ENCODE measurements around the gene IL22.

The IL22 gene

DNA sequence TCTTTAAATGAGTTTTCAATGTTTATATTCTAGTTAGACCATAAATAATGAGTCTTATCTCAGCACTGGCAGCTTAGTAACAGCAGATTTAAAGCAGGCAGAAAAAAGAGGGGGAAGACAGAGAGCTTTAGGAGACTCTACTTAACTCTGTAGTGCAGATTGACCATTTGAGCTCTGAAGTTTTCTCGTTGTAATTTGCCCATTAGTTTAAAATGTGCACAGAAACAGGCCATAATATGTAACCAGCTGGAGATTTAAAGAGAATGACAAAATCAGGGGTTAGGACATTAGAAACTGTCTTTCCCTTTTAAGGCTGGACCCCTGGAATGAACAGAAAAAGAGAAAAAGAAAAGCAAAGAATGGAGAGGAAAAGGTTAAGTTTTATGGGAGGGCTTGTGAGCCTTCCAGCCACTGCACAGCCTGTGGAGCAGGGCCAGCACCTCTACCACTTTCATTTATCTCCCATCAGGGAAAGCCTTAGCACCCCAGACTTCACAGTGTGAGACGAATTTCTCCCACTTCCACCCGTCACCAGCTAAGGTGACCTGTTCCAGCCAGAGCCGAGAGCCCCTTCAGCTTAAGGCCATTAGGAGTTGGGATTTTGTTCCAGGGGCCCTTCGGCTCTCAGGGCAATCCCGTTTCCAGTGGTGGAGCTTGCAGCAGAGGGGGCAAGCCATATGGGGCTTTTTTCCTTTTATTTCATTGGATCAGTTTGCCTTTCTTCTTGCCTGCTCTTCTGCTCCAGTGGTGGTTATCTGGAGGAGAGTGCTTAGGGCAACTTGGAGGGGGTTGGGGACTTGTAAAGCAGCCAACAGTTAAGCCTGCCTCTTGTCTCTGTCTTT is 8.0 kb downstream of the IL22 start:
- 54 to 55% methylated on average over 4 to 5 of the region's 6 CpGs for WGBS, 2 experiments (ENCODE audit: insufficient coverage in 2 of 2)
- Histone ChIP-seq H3K27ac (ENCODE audit: low read depth, low read length, severe bottlenecking) (peak overlapping the region; percentile 71), H3K4me3 (ENCODE audit: extremely low read depth, insufficient read depth, low read length, poor library complexity, severe bottlenecking) (no peak overlapping the region), H3K36me3 (ENCODE audit: control insufficient read depth, insufficient read depth, low read length) (no peaks in the 10 kb centered on the region), H3K9me3 (ENCODE audit: control insufficient read depth, low read length) (peaks cover 12% of the 10 kb centered on the region), H3K4me1 (ENCODE audit: control insufficient read depth, insufficient read depth, low read length, poor library complexity, severe bottlenecking) (peaks cover 4% of the 10 kb centered on the region)

DNA sequence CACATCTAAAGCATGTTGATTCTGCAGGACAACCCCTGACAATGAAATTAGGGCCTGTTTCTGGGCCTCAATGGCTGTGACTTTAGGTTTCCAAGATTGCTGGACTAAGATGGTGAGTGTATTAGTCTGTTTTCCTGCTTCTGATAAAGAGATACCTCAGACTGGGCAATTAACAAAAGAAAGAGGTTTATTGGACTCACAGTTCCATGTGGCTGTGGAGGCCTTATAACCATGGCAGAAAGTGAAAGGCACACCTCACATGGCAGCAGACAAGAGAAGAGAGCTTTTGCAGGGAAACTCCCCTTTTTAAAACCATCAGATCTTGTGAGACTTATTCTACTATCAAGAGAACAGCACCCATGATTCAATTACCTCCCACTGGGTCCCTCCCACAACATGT is 10.6 kb downstream of the IL22 start:
- Histone ChIP-seq H3K9me3 (ENCODE audit: control insufficient read depth, low read length) (peaks cover 12% of the 10 kb centered on the region), H3K4me1 (ENCODE audit: control insufficient read depth, insufficient read depth, low read length, poor library complexity, severe bottlenecking) (peaks cover 11% of the 10 kb centered on the region), H3K4me3 (ENCODE audit: extremely low read depth, insufficient read depth, low read length, poor library complexity, severe bottlenecking) (no peak overlapping the region), H3K27ac (ENCODE audit: low read depth, low read length, severe bottlenecking) (no peak overlapping the region), H3K36me3 (ENCODE audit: control insufficient read depth, insufficient read depth, low read length) (no peaks in the 10 kb centered on the region)

GRCh38 chr12:68240975-68241374 is 12.4 kb downstream of the IL22 start:
- no peaks in the 10 kb centered on the region for H3K9me3 ChIP-seq (ENCODE audit: control insufficient read depth, low read length)
- 82 to 91% methylated on average over 1 of the region's 1 CpG for WGBS, 2 experiments (ENCODE audit: insufficient coverage in 2 of 2)

DNA sequence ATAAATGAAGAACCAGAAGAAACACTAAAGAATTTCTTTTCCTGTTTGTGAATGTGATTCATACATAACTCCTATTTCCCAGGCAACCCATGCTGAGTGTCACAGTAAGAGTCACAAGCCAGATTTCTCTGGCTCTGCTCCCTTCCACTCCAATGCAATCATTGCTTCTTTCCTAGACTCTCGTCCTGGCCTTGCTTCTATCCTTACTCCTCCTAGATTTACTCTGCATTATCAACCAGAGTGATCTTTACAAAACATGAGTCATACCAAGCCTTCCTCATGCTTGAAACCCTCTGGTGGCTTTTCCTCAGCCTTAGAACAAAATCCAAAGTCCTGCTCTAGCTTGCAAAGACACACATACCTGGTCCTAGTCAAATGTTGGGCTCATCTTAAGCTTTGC is 13.3 kb downstream of the IL22 start:
- no peaks in the 10 kb centered on the region for H3K36me3 ChIP-seq (ENCODE audit: control insufficient read depth, insufficient read depth, low read length)
- no peak overlapping the region for H3K4me3 ChIP-seq (ENCODE audit: extremely low read depth, insufficient read depth, low read length, poor library complexity, severe bottlenecking)
- H3K9me3 ChIP-seq (ENCODE audit: control insufficient read depth, low read length), result no peaks in the 10 kb centered on the region
- H3K4me1 ChIP-seq (ENCODE audit: control insufficient read depth, insufficient read depth, low read length, poor library complexity, severe bottlenecking), result peaks cover 6% of the 10 kb centered on the region
- peak overlapping the region; percentile 59 for H3K27ac ChIP-seq (ENCODE audit: low read depth, low read length, severe bottlenecking)
- 55 to 79% methylated on average over 1 of the region's 1 CpG for WGBS, 2 experiments (ENCODE audit: insufficient coverage in 2 of 2)

More at GRCh38 chr12:68240975-68241374, 12.4 kb downstream of the IL22 start:
- Histone ChIP-seq H3K36me3 (ENCODE audit: control insufficient read depth, insufficient read depth, low read length) (no peaks in the 10 kb centered on the region), H3K27ac (ENCODE audit: low read depth, low read length, severe bottlenecking) (no peak overlapping the region), H3K4me3 (ENCODE audit: extremely low read depth, insufficient read depth, low read length, poor library complexity, severe bottlenecking) (no peak overlapping the region), H3K4me1 (ENCODE audit: control insufficient read depth, insufficient read depth, low read length, poor library complexity, severe bottlenecking) (peaks cover 11% of the 10 kb centered on the region)

- 85 to 89% methylated on average over 4 of the region's 6 CpGs for WGBS, 2 experiments (ENCODE audit: insufficient coverage in 2 of 2)
- peaks cover 6% of the 10 kb centered on the region for H3K4me1 ChIP-seq (ENCODE audit: control insufficient read depth, insufficient read depth, low read length, poor library complexity, severe bottlenecking)
- H3K9me3 ChIP-seq (ENCODE audit: control insufficient read depth, low read length), result no peaks in the 10 kb centered on the region
- H3K4me3 ChIP-seq (ENCODE audit: extremely low read depth, insufficient read depth, low read length, poor library complexity, severe bottlenecking), result no peak overlapping the region
- peak overlapping the region; percentile 59 for H3K27ac ChIP-seq (ENCODE audit: low read depth, low read length, severe bottlenecking)
- H3K36me3 ChIP-seq (ENCODE audit: control insufficient read depth, insufficient read depth, low read length), result no peaks in the 10 kb centered on the region
These were observed 14.0 kb downstream of the IL22 start for GRCh38 chr12:68239309-68239982.

- peaks cover 6% of the 10 kb centered on the region for H3K4me1 ChIP-seq (ENCODE audit: control insufficient read depth, insufficient read depth, low read length, poor library complexity, severe bottlenecking)
- H3K27ac ChIP-seq (ENCODE audit: low read depth, low read length, severe bottlenecking), result no peak overlapping the region
- no peaks in the 10 kb centered on the region for H3K36me3 ChIP-seq (ENCODE audit: control insufficient read depth, insufficient read depth, low read length)
- 76 to 94% methylated on average over 2 of the region's 2 CpGs for WGBS, 2 experiments (ENCODE audit: insufficient coverage in 2 of 2)
- H3K4me3 ChIP-seq (ENCODE audit: extremely low read depth, insufficient read depth, low read length, poor library complexity, severe bottlenecking), result no peak overlapping the region
- H3K9me3 ChIP-seq (ENCODE audit: control insufficient read depth, low read length), result no peaks in the 10 kb centered on the region
These were observed 15.8 kb downstream of the IL22 start for GRCh38 chr12:68237619-68238018.

DNA sequence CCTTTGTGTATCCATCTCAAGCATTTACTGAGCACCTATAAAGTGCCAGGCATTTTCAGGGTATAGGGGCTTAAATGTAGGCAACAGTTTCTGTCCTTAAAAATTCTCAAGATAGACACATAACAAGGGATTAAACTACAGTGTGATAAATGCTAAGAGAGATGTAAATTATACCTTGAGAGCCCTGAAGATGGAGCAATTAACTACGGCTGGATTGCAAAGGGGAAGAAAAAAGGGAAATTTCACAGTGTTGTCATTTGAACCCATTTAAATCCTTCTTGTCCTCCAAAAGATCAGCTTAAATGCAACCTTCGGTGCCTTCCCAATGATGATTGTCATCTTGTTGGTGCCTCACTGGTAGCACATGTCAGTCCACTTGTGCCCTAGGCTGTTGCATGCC is 16.3 kb downstream of the IL22 start:
- no peak overlapping the region for H3K4me3 ChIP-seq (ENCODE audit: extremely low read depth, insufficient read depth, low read length, poor library complexity, severe bottlenecking)
- 88 to 90% methylated on average over 2 of the region's 2 CpGs for WGBS, 2 experiments (ENCODE audit: insufficient coverage in 2 of 2)
- H3K27ac ChIP-seq (ENCODE audit: low read depth, low read length, severe bottlenecking), result no peak overlapping the region

DNA sequence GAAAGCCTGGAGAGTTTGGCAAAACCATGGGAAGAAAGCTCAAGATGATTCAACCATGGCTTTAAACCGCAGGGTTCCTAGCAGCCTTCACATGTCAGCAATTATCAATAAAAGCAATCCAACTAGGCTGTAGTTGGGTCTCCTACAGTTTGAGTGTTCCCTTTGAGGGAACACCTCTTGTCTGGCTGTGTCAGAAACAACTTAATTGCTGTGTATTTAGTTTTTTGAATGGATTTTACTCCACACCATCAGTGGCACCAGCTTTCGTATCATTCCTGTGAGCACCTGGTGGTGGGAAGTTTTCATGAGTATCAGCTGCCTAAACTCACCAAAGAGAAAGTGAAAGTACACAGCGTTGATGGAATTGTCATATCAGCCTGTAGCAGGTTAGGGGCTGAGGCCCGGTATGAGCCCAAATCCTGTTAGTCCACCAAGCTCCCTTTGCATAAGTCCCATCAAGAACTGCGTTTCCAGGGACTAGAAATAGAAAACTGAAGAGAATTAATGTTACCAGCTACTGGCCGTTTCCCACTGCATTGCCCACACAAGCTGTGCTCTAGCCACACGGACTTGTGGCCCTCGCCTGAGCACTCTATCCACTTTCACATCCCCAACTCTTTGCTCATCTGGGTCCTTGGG is 16.9 kb downstream of the IL22 start:
- H3K9me3 ChIP-seq (ENCODE audit: control insufficient read depth, low read length), result no peaks in the 10 kb centered on the region
- H3K36me3 ChIP-seq (ENCODE audit: control insufficient read depth, insufficient read depth, low read length), result no peaks in the 10 kb centered on the region
- H3K27ac ChIP-seq (ENCODE audit: low read depth, low read length, severe bottlenecking), result no peak overlapping the region
- peaks cover 6% of the 10 kb centered on the region for H3K4me1 ChIP-seq (ENCODE audit: control insufficient read depth, insufficient read depth, low read length, poor library complexity, severe bottlenecking)
- WGBS, 2 experiments (ENCODE audit: insufficient coverage in 2 of 2), result 88 to 91% methylated on average over 5 to 8 of the region's 8 CpGs
- no peak overlapping the region for H3K4me3 ChIP-seq (ENCODE audit: extremely low read depth, insufficient read depth, low read length, poor library complexity, severe bottlenecking)

More for the DNA sequence above, 16.3 kb downstream of the IL22 start:
- Histone ChIP-seq H3K9me3 (ENCODE audit: control insufficient read depth, low read length) (no peaks in the 10 kb centered on the region), H3K4me1 (ENCODE audit: control insufficient read depth, insufficient read depth, low read length, poor library complexity, severe bottlenecking) (peaks cover 6% of the 10 kb centered on the region), H3K36me3 (ENCODE audit: control insufficient read depth, insufficient read depth, low read length) (no peaks in the 10 kb centered on the region)

GRCh38 chr12:68235576-68235975 is 17.8 kb downstream of the IL22 start:
- WGBS, 2 experiments (ENCODE audit: insufficient coverage in 2 of 2), result 90 to 92% methylated on average over 1 to 2 of the region's 2 CpGs
- Histone ChIP-seq H3K9me3 (ENCODE audit: control insufficient read depth, low read length) (no peaks in the 10 kb centered on the region), H3K4me1 (ENCODE audit: control insufficient read depth, insufficient read depth, low read length, poor library complexity, severe bottlenecking) (peaks cover 6% of the 10 kb centered on the region), H3K27ac (ENCODE audit: low read depth, low read length, severe bottlenecking) (no peak overlapping the region), H3K36me3 (ENCODE audit: control insufficient read depth, insufficient read depth, low read length) (no peaks in the 10 kb centered on the region), H3K4me3 (ENCODE audit: extremely low read depth, insufficient read depth, low read length, poor library complexity, severe bottlenecking) (no peak overlapping the region)

DNA sequence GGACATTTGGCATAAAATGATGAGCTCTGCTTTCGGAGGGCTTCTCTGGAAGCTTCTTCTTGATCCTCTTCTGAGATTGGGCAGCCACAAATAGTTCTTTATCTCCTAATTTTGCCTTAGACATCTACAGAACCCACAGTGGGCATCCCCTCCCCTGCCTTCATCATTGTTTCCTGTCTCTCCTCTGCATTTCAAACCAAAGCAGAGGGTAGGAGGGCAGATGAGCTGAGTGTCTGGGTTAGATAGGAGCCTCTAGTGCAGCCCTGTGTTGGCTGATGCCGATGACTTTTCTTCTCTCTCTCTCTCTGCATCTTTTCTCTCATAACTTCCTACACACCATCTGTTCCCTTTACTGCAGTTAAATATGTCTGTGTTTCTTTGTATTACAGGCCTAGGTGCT is 19.3 kb downstream of the IL22 start:
- Histone ChIP-seq H3K9me3 (ENCODE audit: control insufficient read depth, low read length) (no peaks in the 10 kb centered on the region), H3K36me3 (ENCODE audit: control insufficient read depth, insufficient read depth, low read length) (no peaks in the 10 kb centered on the region), H3K4me3 (ENCODE audit: extremely low read depth, insufficient read depth, low read length, poor library complexity, severe bottlenecking) (no peak overlapping the region), H3K27ac (ENCODE audit: low read depth, low read length, severe bottlenecking) (no peak overlapping the region), H3K4me1 (ENCODE audit: control insufficient read depth, insufficient read depth, low read length, poor library complexity, severe bottlenecking) (no peaks in the 10 kb centered on the region)
- 100% methylated on average over 1 of the region's 2 CpGs; no CpG with 5 or more reads in 1 of the 2 experiments for WGBS, 2 experiments (ENCODE audit: insufficient coverage in 2 of 2)

Measured in mesodermal cell (in vitro differentiated cells).